ENCODE data around the gene CTU1. TPM values are rescaled to one million over a fixed set of nuclear protein-coding genes. Genes with fewer than 3 reads are reported as not detected.
"Not testable (repeated sequence)": the region's sequence is repeated elsewhere in the genome, so short reads cannot be mapped to it uniquely, and the experiment has no call there.

Gene CTU1
- total RNA-seq, 4 donors from 2014 or later = 7.4 to 25.5 (median 18.3) TPM

GRCh38 chr19:51147663-51148062 is 39.5 kb upstream of the CTU1 start:
- Histone ChIP-seq H3K4me3 (no peak overlapping the region), H3K27ac (no peak overlapping the region), H3K4me1 (no peaks in the 10 kb centered on the region), H3K9me3 (peaks cover 0 to 3% (median 0%) of the 10 kb centered on the region in 4 donors), H3K27me3 (no peaks in the 10 kb centered on the region), H3K36me3 (no peaks in the 10 kb centered on the region)
- no peak for TF ChIP-seq CTCF (IDR thresholded peaks at IDR 0.05)
- no peak for TF ChIP-seq POLR2A (IDR thresholded peaks at IDR 0.05)
- TF ChIP-seq EP300 (IDR thresholded peaks at IDR 0.05) = no peak
- 19 to 25% methylated on average over 1 of the region's 1 CpG for WGBS, 2 donors
- no peak for DNase-seq (ENCODE audit: low spot score in 2 of 2)

- no peak for DNase-seq (ENCODE audit: low spot score in 2 of 2)
- no peak for TF ChIP-seq EP300 (IDR thresholded peaks at IDR 0.05)
- TF ChIP-seq CTCF (IDR thresholded peaks at IDR 0.05) = no peak
- TF ChIP-seq POLR2A (IDR thresholded peaks at IDR 0.05) = no peak
- Histone ChIP-seq H3K4me3 (no peak overlapping the region), H3K4me1 (no peaks in the 10 kb centered on the region), H3K36me3 (no peaks in the 10 kb centered on the region), H3K27ac (no peak overlapping the region), H3K27me3 (no peaks in the 10 kb centered on the region), H3K9me3 (peaks cover 0 to 3% (median 0%) of the 10 kb centered on the region in 4 donors)
- WGBS, 2 donors = 69 to 82% methylated on average over 7 of the region's 7 CpGs
Observed at GRCh38 chr19:51146751-51147150, 38.5 kb upstream of the CTU1 start.

- peaks cover 0 to 3% (median 0%) of the 10 kb centered on the region in 4 donors for H3K9me3 ChIP-seq
- no peaks in the 10 kb centered on the region for H3K36me3 ChIP-seq
- TF ChIP-seq CTCF (IDR thresholded peaks at IDR 0.05) (no peak), POLR2A (IDR thresholded peaks at IDR 0.05) (no peak), EP300 (IDR thresholded peaks at IDR 0.05) (no peak)
- no peak overlapping the region for H3K4me3 ChIP-seq
- H3K27ac ChIP-seq = no peak overlapping the region
- no peak for DNase-seq (ENCODE audit: low spot score in 2 of 2)
- H3K27me3 ChIP-seq = no peaks in the 10 kb centered on the region
- 73 to 77% methylated on average over 4 of the region's 4 CpGs for WGBS, 2 donors
- peaks cover 0 to 3% (median 0%) of the 10 kb centered on the region in 4 donors for H3K4me1 ChIP-seq
Observed at GRCh38 chr19:51145916-51146493, 37.8 kb upstream of the CTU1 start.

GRCh38 chr19:51144482-51145045 is 36.4 kb upstream of the CTU1 start:
- Histone ChIP-seq H3K9me3 (peaks cover 0 to 3% (median 0%) of the 10 kb centered on the region in 4 donors), H3K27ac (no peak overlapping the region), H3K4me3 (no peak overlapping the region), H3K27me3 (no peaks in the 10 kb centered on the region), H3K4me1 (peaks cover 0 to 3% (median 0%) of the 10 kb centered on the region in 4 donors), H3K36me3 (no peaks in the 10 kb centered on the region)
- TF ChIP-seq POLR2A (IDR thresholded peaks at IDR 0.05) = no peak
- no peak for TF ChIP-seq CTCF (IDR thresholded peaks at IDR 0.05)
- no peak for TF ChIP-seq EP300 (IDR thresholded peaks at IDR 0.05)
- no peak for DNase-seq (ENCODE audit: low spot score in 2 of 2)
- 87 to 88% methylated on average over 1 to 9 of the region's 11 CpGs for WGBS, 2 donors

- WGBS, 2 donors = 85 to 89% methylated on average over 3 to 4 of the region's 5 CpGs
- DNase-seq (ENCODE audit: low spot score in 2 of 2) = no peak
- TF ChIP-seq CTCF (IDR thresholded peaks at IDR 0.05) = no peak
- TF ChIP-seq EP300 (IDR thresholded peaks at IDR 0.05) = no peak
- no peak for TF ChIP-seq POLR2A (IDR thresholded peaks at IDR 0.05)
- Histone ChIP-seq H3K4me3 (no peak overlapping the region), H3K27ac (no peak overlapping the region), H3K4me1 (peaks cover 0 to 3% (median 0%) of the 10 kb centered on the region in 4 donors), H3K9me3 (no peaks in the 10 kb centered on the region), H3K27me3 (no peaks in the 10 kb centered on the region), H3K36me3 (no peaks in the 10 kb centered on the region)
Observed at GRCh38 chr19:51143486-51143885, 35.3 kb upstream of the CTU1 start.

- not testable (repeated sequence) for H3K9me3 ChIP-seq; H3K27me3 ChIP-seq; DNase-seq (ENCODE audit: low spot score in 2 of 2); H3K4me1 ChIP-seq; H3K4me3 ChIP-seq; H3K36me3 ChIP-seq
- peak overlapping the region in 1 of 4 donors; percentile 56 for H3K27ac ChIP-seq
- 70 to 81% methylated on average over 7 to 11 of the region's 15 CpGs for WGBS, 2 donors
Observed at GRCh38 chr19:51142809-51143475, 34.7 kb upstream of the CTU1 start.
